SU-DHL-6 (cell line): ENCODE results near the gene FSD1.

Experiments
- H2AFZ ChIP-seq: fragments of 200-600 bp; sonication (generic); 2 replicates; pipeline ENCODE4 v1.6.1; 2014; ENCODE audit warnings: low read depth, mild to moderate bottlenecking, moderate library complexity, mixed read lengths, antibody characterized with exemption, low read length; ENCODE audit not compliant: severe bottlenecking
- H3F3A ChIP-seq: fragments of 200-600 bp; shearing (Covaris generic); 2 replicates; pipeline ENCODE4 v1.6.0; 2016; ENCODE audit warnings: antibody characterized with exemption, mild to moderate bottlenecking; ENCODE audit not compliant: insufficient read depth
- H3K27ac ChIP-seq: fragments of 200-600 bp; sonication (generic); 2 replicates; pipeline ENCODE4 v1.5.1; 2016; ENCODE audit warnings: low read depth, mild to moderate bottlenecking, low read length, moderate library complexity, mixed read lengths
- H3K27me3 ChIP-seq: fragments of 200-600 bp; sonication (generic), shearing (Covaris generic); 2 replicates; pipeline ENCODE4 v1.6.0; 2014; ENCODE audit warnings: mild to moderate bottlenecking, low read length
- H3K36me3 ChIP-seq: fragments of 200-600 bp; sonication (generic); 2 replicates; pipeline ENCODE4 v1.6.1; 2014; ENCODE audit warnings: mild to moderate bottlenecking, low read length, mixed read lengths
- H3K4me2 ChIP-seq: fragments of 300-600, 200-600 bp; shearing (Covaris generic), sonication (generic); 2 replicates; pipeline ENCODE4 v1.6.0; 2014; ENCODE audit warnings: low read length, low read depth, mild to moderate bottlenecking; ENCODE audit not compliant: poor library complexity, severe bottlenecking
- H3K4me3 ChIP-seq: fragments of 200-600 bp; sonication (generic); 2 replicates; pipeline ENCODE4 v1.5.1; 2014; ENCODE audit warnings: antibody characterized with exemption, low read length, mild to moderate bottlenecking, mixed read lengths; ENCODE audit not compliant: insufficient read depth, poor library complexity, severe bottlenecking
- H3K79me2 ChIP-seq: fragments of 200-600 bp; sonication (generic); 2 replicates; pipeline ENCODE4 v1.6.1; 2014; ENCODE audit warnings: mild to moderate bottlenecking, low read length, moderate library complexity; ENCODE audit not compliant: insufficient read depth
- H3K9ac ChIP-seq: fragments of 200-600 bp; sonication (generic); 2 replicates; pipeline ENCODE4 v1.7.0; 2014; ENCODE audit warnings: mild to moderate bottlenecking, low read length
- H3K9me2 ChIP-seq: fragments of 200-600 bp; sonication (generic); replicated peaks from 2 replicates; pipeline ENCODE4 v1.6.1; 2014; ENCODE audit warnings: low read length; ENCODE audit not compliant: insufficient read depth
- H3K9me3 ChIP-seq: fragments of 200-600 bp; sonication (generic); 2 replicates; pipeline ENCODE4 v1.6.1; 2014; ENCODE audit warnings: low read length, mixed read lengths; ENCODE audit not compliant: insufficient read depth
- H4K20me1 ChIP-seq: fragments of 200-600 bp; sonication (generic); 2 replicates; pipeline ENCODE4 v1.6.1; 2014; ENCODE audit warnings: low read depth, mild to moderate bottlenecking, antibody characterized with exemption, low read length, moderate library complexity, mixed read lengths
- CTCF ChIP-seq: fragments of 200-600 bp; sonication (generic); IDR thresholded peaks from one replicate; pipeline ENCODE4 v1.5.1; 2017; ENCODE audit warnings: antibody characterized with exemption, mild to moderate bottlenecking, low read length, moderate library complexity; ENCODE audit not compliant: insufficient read depth, poor library complexity, severe bottlenecking
- EZH2phosphoT487 ChIP-seq: fragments of 200-600 bp; sonication (generic), shearing (Covaris generic); conservative IDR thresholded peaks from 2 replicates; pipeline ENCODE4 v1.6.1; 2018; ENCODE audit warnings: mild to moderate bottlenecking, antibody characterized with exemption, low read length, moderate library complexity, mixed read lengths

Gene FSD1

GRCh38 chr19:4352701-4353121 lies 48.3 kb downstream of the FSD1 start:
- Histone ChIP-seq H3K9me3 (no peaks in the 10 kb centered on the region), H3K4me3 (no peak overlapping the region), H3K27me3 (no peaks in the 10 kb centered on the region), H3F3A (no peaks in the 10 kb centered on the region), H3K4me2 (no peak overlapping the region), H3K27ac (no peak overlapping the region), H3K9me2 (no peaks in the 10 kb centered on the region), H3K36me3 (no peaks in the 10 kb centered on the region), H2AFZ (no peak overlapping the region), H4K20me1 (no peaks in the 10 kb centered on the region), H3K79me2 (no peaks in the 10 kb centered on the region), H3K9ac (no peak overlapping the region)
- no peak for TF ChIP-seq EZH2phosphoT487
- TF ChIP-seq CTCF = peak; percentile 84

GRCh38 chr19:4354282-4354681 lies 49.9 kb downstream of the FSD1 start:
- Histone ChIP-seq H3K9ac (no peak overlapping the region), H3K4me3 (no peak overlapping the region), H3K4me2 (no peak overlapping the region), H2AFZ (no peak overlapping the region), H3K9me2 (no peaks in the 10 kb centered on the region), H3K9me3 (no peaks in the 10 kb centered on the region), H3K36me3 (no peaks in the 10 kb centered on the region), H3F3A (no peaks in the 10 kb centered on the region), H4K20me1 (no peaks in the 10 kb centered on the region), H3K79me2 (no peaks in the 10 kb centered on the region), H3K27ac (no peak overlapping the region), H3K27me3 (no peaks in the 10 kb centered on the region)
- no peak for TF ChIP-seq EZH2phosphoT487

GRCh38 chr19:4354897-4355296 lies 50.5 kb downstream of the FSD1 start:
- Histone ChIP-seq H3K36me3 (no peaks in the 10 kb centered on the region), H3K9me2 (no peaks in the 10 kb centered on the region), H3K4me2 (no peak overlapping the region), H3K9me3 (no peaks in the 10 kb centered on the region), H4K20me1 (no peaks in the 10 kb centered on the region), H3K9ac (no peak overlapping the region), H3K79me2 (no peaks in the 10 kb centered on the region), H3K27me3 (no peaks in the 10 kb centered on the region), H3K4me3 (no peak overlapping the region), H3F3A (no peaks in the 10 kb centered on the region), H2AFZ (no peak overlapping the region), H3K27ac (no peak overlapping the region)
- no peak for TF ChIP-seq EZH2phosphoT487
- TF ChIP-seq CTCF = no peak

GRCh38 chr19:4357095-4357797 lies 52.8 kb downstream of the FSD1 start:
- Histone ChIP-seq H3F3A (no peaks in the 10 kb centered on the region), H3K9me2 (no peaks in the 10 kb centered on the region), H3K79me2 (no peaks in the 10 kb centered on the region), H4K20me1 (no peaks in the 10 kb centered on the region), H3K9ac (no peak overlapping the region), H3K27me3 (no peaks in the 10 kb centered on the region), H3K9me3 (no peaks in the 10 kb centered on the region), H3K4me2 (no peak overlapping the region), H3K27ac (no peak overlapping the region), H3K4me3 (no peak overlapping the region), H3K36me3 (no peaks in the 10 kb centered on the region), H2AFZ (no peak overlapping the region)
- TF ChIP-seq EZH2phosphoT487 = no peak
- no peak for TF ChIP-seq CTCF
